Fibroblast of peridontal ligament (primary cell): ENCODE measurements around the gene TPPP3.
"Not testable (repeated sequence)": the region's sequence is repeated elsewhere in the genome, so short reads cannot be mapped to it uniquely, and the experiment has no call there.

Experiments
- DNase-seq: peaks from one replicate; pipeline ENCODE4 v3.0.0-alpha.2; 2010; ENCODE audit errors: extremely low read depth

Gene TPPP3

GRCh38 chr16:67389911-67390815 lies 3.1 kb downstream of the TPPP3 start:
- DNase-seq: no peak

- DNase-seq: no peak
Observed at GRCh38 chr16:67388591-67388990, 4.7 kb downstream of the TPPP3 start.

- DNase-seq: no peak
Observed at GRCh38 chr16:67388191-67388590, 5.1 kb downstream of the TPPP3 start.

- DNase-seq: no peak
Observed at GRCh38 chr16:67387479-67388079, 5.7 kb downstream of the TPPP3 start.

DNA sequence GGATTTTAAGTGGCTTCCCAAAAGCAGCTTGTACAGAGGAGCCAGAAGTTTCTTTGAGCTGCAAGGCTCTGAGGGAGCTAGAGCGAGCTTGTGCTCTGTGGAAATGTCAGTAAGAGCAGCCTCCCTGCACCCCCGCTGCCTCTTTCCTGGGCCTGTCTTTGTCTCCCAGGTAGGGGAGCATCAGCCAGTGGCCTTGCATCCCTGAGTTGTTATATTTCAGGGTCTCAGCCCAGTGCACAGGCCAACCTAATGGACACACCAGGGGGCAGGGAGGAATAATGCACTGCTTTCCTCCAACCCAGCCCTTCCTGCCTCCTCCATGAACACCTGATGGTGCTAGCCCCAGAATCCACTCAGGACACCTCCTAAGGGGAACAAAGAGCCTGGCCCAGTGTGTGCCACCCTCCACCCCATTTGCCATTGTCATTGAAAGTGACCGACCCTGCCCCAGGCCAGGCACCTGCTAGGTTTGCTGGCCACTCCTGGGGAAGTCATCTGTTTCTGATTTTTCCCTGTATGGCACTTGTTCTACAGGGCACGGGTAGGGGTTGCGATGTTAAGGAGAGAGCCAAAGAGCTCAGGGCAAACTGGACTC lies 6.3 kb downstream of the TPPP3 start:
- no peak for DNase-seq

DNA sequence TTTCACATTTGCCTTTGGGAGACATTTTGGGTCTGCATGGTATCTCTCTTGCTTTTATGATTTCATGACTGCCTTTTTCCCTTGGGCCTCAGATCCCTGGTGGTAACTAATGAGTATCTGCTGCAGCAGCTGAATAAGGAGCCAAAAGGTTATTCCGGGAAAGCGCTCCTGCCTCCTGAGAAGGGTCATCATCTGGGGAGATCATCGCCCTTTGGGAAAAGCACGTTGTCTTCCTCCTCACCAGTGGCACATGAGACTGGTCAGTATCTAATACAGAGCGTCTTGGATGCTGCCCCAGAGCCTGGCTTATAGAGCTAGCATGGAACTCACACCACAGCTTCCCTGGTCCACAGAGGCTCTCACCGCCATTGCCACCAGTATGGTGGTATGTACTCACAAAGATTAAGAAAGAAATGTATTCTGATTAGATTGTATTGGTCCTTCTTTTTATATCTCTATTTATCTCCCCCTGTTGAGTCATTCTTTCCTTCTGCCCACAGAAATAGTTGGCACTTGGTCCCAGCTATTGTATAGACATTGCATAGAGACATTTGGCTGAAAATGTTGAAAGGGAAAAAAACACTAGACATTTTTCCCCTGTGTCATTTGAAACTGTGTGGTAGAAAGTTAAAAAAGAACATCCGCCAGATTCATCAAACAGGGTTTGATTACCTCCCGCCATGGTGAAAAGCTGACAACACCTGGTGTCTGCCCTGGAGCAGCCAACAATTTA lies 8.4 kb downstream of the TPPP3 start:
- DNase-seq: peak; percentile 54

- DNase-seq: no peak
Observed at GRCh38 chr16:67383284-67383683, 10.0 kb downstream of the TPPP3 start.

GRCh38 chr16:67378642-67379041 lies 14.7 kb downstream of the TPPP3 start:
- DNase-seq: peak; percentile 28

DNA sequence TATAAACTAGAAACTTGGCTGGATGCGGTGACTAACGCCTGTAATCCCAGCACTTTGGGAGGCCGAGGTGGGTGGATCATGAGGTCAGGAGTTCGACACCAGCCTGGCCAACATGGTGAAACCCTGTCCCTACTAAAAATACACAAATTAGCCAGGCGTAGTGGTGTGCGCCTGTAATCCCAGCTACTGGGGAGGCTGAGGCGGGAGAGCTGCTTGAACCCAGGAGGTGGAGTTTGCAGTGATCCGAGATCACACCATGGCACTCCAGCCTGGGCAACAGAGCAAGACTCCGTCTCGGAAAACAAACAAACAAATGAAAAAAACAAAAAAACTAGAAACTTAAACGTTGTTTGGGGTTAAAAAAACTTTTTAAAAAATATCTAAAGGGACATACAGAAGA lies 17.3 kb downstream of the TPPP3 start:
- DNase-seq: not testable (repeated sequence)

DNA sequence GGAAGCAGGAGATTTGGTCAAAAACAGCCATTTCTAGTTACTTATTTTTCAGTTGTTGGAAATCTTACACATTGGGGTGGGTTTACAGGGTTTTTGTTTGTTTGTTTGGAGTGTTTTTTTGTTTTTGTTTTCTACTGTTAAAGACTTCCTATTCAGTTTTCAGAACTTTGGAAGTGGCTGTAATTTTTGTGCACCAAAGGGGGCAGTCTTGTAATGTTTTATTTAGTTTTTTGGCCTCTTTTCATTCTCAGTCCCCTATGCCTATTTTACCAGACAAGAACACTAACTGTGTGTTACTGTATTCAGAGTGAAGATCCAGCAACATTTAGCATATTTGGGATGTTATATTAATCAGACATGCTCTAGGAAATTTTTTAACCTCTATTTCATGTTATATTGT lies 20.6 kb downstream of the TPPP3 start:
- DNase-seq: peak; percentile 68

GRCh38 chr16:67370661-67371060 lies 22.6 kb downstream of the TPPP3 start:
- DNase-seq: no peak

DNA sequence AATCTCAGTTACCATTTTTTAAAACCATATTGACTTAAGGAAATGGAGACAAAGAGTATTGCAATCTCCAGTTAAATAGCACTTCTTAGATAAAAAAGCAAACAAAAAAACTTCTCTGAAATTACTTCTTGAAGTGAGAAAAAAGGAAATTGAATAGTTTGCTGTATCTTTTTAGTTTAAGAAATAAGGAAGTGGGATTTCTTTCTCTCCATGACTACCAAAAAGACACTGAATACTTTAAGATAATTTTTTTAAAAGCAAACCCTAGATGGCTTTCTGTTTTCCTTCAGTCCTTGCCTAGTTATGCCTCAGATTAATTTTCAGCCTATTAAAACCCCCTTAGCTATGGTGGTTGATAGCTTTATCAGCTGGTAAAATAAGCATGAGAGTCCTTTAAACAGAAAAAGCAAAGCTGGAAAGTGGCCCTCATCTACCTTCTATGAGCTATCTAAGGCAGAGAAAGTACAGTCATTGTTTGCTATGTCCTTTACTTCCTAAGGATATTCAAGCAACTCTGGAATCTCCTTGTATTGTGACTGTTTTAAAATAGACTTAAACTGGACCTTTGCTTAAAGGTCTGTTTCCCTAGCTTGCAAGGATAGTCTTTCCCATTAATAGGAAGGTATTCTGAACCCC lies 28.6 kb downstream of the TPPP3 start:
- no peak for DNase-seq

GRCh38 chr16:67361038-67361437 lies 32.3 kb downstream of the TPPP3 start:
- DNase-seq: no peak

GRCh38 chr16:67359540-67360269 lies 33.6 kb downstream of the TPPP3 start:
- not testable (repeated sequence) for DNase-seq

GRCh38 chr16:67357561-67357960 lies 35.7 kb downstream of the TPPP3 start:
- no peak for DNase-seq

- DNase-seq: no peak
Observed at GRCh38 chr16:67356396-67356795, 36.9 kb downstream of the TPPP3 start.

DNA sequence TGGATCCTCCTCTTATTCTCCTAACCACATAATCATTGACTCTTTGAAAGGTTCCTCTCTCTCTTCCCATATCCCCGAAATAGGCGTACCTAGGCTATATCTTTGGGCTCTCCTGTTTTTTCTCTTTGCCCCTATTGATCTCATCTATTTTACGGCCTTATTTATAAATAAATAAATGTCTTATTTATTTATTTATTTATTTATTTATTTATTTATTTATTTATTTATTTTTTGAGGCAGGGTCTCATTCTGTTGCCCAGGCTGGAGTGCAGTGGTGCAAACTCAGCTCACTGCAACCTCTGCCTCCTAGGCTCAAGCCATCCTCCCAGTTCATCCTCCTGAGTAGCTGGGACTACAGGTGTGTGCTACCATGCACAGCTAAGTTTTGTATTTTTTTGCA lies 40.8 kb downstream of the TPPP3 start:
- DNase-seq: not testable (repeated sequence)

- DNase-seq: no peak
Observed at GRCh38 chr16:67350324-67350723, 43.0 kb downstream of the TPPP3 start.

GRCh38 chr16:67349172-67349571 lies 44.1 kb downstream of the TPPP3 start:
- peak; percentile 48 for DNase-seq

DNA sequence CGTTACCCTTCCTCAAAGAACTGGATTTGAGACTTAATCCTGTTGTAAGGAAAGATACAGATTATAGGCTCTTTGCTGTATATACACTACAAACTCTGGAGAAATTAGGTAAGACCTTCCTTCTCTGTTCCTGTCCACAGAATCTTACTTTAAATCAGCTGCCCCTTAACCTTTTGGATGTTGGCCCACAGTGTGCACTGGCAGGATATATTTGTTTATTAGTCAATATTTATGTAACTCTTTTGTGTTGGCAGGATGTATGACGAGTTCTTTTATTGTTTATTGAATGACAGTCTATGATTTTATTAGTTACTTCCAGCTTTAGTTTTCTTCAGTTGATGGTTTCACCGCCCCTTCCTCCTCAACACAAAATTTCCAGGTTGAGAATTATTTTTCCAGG lies 47.0 kb downstream of the TPPP3 start:
- DNase-seq: no peak

DNA sequence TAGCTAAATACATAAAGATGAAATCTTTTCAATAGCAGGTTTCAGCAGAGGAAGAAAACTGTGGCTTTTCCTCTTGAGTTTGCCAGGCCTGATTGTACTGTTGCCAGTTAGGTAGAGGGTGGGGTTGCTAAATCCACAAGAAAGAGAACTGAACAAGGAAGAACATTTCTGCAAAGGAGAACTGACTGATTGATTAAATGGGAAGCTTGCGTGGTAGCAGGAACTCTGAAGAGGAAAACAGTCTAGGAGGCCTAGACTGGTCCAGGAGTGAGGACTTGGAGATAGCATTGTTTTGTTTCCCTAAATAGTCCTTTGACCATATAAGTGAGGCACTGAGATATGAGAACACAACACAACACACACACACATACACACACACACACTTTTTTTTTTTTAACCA lies 47.9 kb downstream of the TPPP3 start:
- DNase-seq: no peak
